ENCODE measurements around the gene SRSF8. TPM values are rescaled to one million over a fixed set of nuclear protein-coding genes. Genes with fewer than 3 reads are reported as not detected.

SRSF8 gene
- total RNA-seq, 1 experiment from 2014 or later, result 25.1 TPM

DNA sequence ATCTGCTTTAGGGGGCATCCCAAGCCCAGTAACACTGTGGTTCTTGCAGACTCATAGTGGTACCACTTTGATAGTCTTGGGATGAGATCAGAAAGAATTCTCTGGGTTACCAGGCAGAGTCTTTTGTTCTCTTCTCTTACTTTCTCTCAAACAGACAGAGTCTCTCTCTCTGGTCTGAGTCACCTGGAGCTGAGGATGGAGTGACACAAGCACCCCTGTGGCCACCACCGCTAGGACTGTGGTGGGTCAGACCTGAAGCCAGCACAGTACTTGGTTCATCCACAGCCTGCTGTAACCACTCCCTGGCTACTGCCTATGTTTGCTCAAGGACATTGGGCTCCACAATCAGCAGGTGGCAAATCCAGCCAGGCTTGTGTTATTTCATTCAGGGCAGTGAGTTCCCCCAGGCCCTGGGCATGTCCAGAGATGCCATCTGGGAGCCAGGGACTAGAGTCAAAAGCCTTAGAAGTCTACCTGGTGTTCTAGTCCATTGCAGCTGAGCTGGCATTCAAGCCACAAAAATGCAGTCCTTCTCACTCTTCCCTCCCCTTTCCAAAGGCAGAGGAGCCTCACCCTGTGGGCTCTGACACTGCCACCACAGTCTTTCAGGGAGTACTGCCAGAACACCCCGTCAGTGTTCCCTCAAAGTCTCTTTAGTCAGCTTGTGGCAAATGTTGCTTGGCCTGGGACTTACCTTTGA, 52.8 kb downstream of the SRSF8 start:
- H3K27ac ChIP-seq (ENCODE audit: insufficient read length, low read depth, low read length), result no peak overlapping the region
- no peak overlapping the region for H2BK120ac ChIP-seq (ENCODE audit: low read depth, low read length, poor library complexity, severe bottlenecking)
- H3K9me3 ChIP-seq (ENCODE audit: control insufficient read depth, low read depth, low read length), result no peaks in the 10 kb centered on the region
- Mint-ChIP-seq H3K4me3 (no peak overlapping the region), H3K9me3 (no peaks in the 10 kb centered on the region), H3K4me1 (no peaks in the 10 kb centered on the region), H3K27ac (no peak overlapping the region), H3K36me3 (ENCODE audit: insufficient read depth in 1 of 3, low read depth in 3 of 3) (no peaks in the 10 kb centered on the region), H3K27me3 (ENCODE audit: low read depth) (no peaks in the 10 kb centered on the region; the same call in 1 of the 2 replicates)
- no peak overlapping the region for H2BK5ac ChIP-seq (ENCODE audit: insufficient read length, low read length)
- H3K14ac ChIP-seq (ENCODE audit: insufficient read depth, low read length), result no peak overlapping the region
- TF ChIP-seq, protein P1, sequence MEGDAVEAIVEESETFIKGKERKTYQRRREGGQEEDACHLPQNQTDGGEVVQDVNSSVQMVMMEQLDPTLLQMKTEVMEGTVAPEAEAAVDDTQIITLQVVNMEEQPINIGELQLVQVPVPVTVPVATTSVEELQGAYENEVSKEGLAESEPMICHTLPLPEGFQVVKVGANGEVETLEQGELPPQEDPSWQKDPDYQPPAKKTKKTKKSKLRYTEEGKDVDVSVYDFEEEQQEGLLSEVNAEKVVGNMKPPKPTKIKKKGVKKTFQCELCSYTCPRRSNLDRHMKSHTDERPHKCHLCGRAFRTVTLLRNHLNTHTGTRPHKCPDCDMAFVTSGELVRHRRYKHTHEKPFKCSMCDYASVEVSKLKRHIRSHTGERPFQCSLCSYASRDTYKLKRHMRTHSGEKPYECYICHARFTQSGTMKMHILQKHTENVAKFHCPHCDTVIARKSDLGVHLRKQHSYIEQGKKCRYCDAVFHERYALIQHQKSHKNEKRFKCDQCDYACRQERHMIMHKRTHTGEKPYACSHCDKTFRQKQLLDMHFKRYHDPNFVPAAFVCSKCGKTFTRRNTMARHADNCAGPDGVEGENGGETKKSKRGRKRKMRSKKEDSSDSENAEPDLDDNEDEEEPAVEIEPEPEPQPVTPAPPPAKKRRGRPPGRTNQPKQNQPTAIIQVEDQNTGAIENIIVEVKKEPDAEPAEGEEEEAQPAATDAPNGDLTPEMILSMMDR (conservative IDR thresholded peaks at IDR 0.05), result no peak
- no peak overlapping the region for H4K8ac ChIP-seq (replicated peaks; ENCODE audit: insufficient read length, low read depth, low read length)
- H3K23me2 ChIP-seq (ENCODE audit: insufficient read length, low read depth, low read length, poor library complexity, severe bottlenecking), result no peaks in the 10 kb centered on the region
- H3K4ac ChIP-seq (ENCODE audit: low read depth, low read length), result no peak overlapping the region
- no peak overlapping the region for H2BK15ac ChIP-seq (ENCODE audit: low read depth, low read length)
- no peak overlapping the region for H4K91ac ChIP-seq (ENCODE audit: insufficient read length, low read depth, low read length)
- H3K4me2 ChIP-seq (ENCODE audit: insufficient read depth, insufficient read length, low read length), result no peak overlapping the region
- H3K79me1 ChIP-seq (ENCODE audit: insufficient read depth, low read depth, low read length, poor library complexity, severe bottlenecking), result no peaks in the 10 kb centered on the region
- no peak overlapping the region for H2BK20ac ChIP-seq (ENCODE audit: low read depth, low read length, poor library complexity, severe bottlenecking)
- no peak overlapping the region for H3T11ph ChIP-seq (ENCODE audit: low read length)
- no peak overlapping the region for H2AFZ ChIP-seq (ENCODE audit: low read length)
- H3K18ac ChIP-seq (ENCODE audit: insufficient read length, low read depth, low read length), result no peak overlapping the region
- no peak overlapping the region for H3K9ac ChIP-seq (ENCODE audit: extremely low read depth, insufficient read length, low read length)
- H4K20me1 ChIP-seq (ENCODE audit: control insufficient read depth, insufficient read depth, insufficient read length), result no peaks in the 10 kb centered on the region
- no peaks in the 10 kb centered on the region for H3K79me2 ChIP-seq (ENCODE audit: insufficient read depth, low read length)
- WGBS (ENCODE audit: extremely low coverage, insufficient read length, low lambda C conversion rate), result no CpG with 5 or more reads among the region's 2 CpGs
- H3K4me1 ChIP-seq (ENCODE audit: insufficient read depth, low read length), result no peaks in the 10 kb centered on the region
- H3K27me3 ChIP-seq (ENCODE audit: insufficient read depth, low read length), result no peaks in the 10 kb centered on the region
- H3K23ac ChIP-seq (ENCODE audit: insufficient read length, low read depth, low read length), result no peak overlapping the region
- H4K5ac ChIP-seq (ENCODE audit: insufficient read length, low read depth, low read length), result no peak overlapping the region
- H2BK12ac ChIP-seq (ENCODE audit: insufficient read length, low read depth, low read length), result no peak overlapping the region
- no peak for DNase-seq
- no peak overlapping the region for H2AK5ac ChIP-seq (ENCODE audit: insufficient read length, low read length)
- H3K56ac ChIP-seq (ENCODE audit: insufficient read length, low read depth, low read length), result no peak overlapping the region

Other genes starting within 250 kb of the SRSF8 start
- gene CWC15, start 93.4 kb upstream of the SRSF8 start, total RNA-seq (2021), result 76.9 and 89.2 TPM in 2 replicates
- 1.4 and 1.9 TPM in 2 replicates for gene KDM4D, start 93.2 kb upstream of the SRSF8 start, total RNA-seq (2021)
- gene KDM4E, start 41.7 kb upstream of the SRSF8 start, total RNA-seq (2021), result not detected in 2 replicates
- not detected in 2 replicates for gene KDM4F, start 17.5 kb upstream of the SRSF8 start, total RNA-seq (2021)
- 0.87 and 1.1 TPM in 2 replicates for gene ENDOD1, start 22.9 kb downstream of the SRSF8 start, total RNA-seq (2021)
- 32.0 and 36.8 TPM in 2 replicates for gene SESN3, start 164.3 kb downstream of the SRSF8 start, total RNA-seq (2021)